Measurements from ENCODE around the gene CATSPERE.

The CATSPERE gene

GRCh38 chr1:244439391-244440032 lies 21.6 kb upstream of the CATSPERE start:
- no peak overlapping the region for H3K4me3 Mint-ChIP-seq
- no peaks in the 10 kb centered on the region for H3K27me3 Mint-ChIP-seq
- peak overlapping the region; percentile 1 for H3K27ac Mint-ChIP-seq
- peaks cover 9% of the 10 kb centered on the region for H3K36me3 Mint-ChIP-seq
- H3K4me1 Mint-ChIP-seq (ENCODE audit: low read depth), result peaks cover 64% of the 10 kb centered on the region
- no peaks in the 10 kb centered on the region for H3K9me3 Mint-ChIP-seq (ENCODE audit: low read depth)

DNA sequence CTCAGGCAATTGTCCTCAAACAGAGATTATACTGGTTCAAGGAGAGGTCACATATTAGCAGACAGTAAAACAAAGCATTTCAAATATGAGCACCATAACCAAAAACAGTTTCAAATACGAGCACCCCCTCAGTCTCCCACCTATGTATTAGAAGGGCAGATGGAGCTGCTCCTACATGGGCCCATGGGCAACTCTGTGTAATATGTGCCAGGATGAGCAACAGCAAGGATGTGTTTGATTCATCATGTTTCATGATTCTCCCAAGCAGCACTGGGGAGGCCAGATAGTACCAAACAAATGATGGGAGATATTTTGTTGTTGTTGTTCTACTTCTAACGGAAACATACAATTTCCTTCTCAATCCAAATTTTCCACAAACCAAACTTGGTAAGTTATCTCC lies 18.2 kb upstream of the CATSPERE start:
- H3K36me3 Mint-ChIP-seq, result peaks cover 2% of the 10 kb centered on the region
- H3K4me1 Mint-ChIP-seq (ENCODE audit: low read depth), result peaks cover 69% of the 10 kb centered on the region
- H3K9me3 Mint-ChIP-seq (ENCODE audit: low read depth), result no peaks in the 10 kb centered on the region
- no peak overlapping the region for H3K27ac Mint-ChIP-seq
- H3K4me3 Mint-ChIP-seq, result no peak overlapping the region
- no peaks in the 10 kb centered on the region for H3K27me3 Mint-ChIP-seq

DNA sequence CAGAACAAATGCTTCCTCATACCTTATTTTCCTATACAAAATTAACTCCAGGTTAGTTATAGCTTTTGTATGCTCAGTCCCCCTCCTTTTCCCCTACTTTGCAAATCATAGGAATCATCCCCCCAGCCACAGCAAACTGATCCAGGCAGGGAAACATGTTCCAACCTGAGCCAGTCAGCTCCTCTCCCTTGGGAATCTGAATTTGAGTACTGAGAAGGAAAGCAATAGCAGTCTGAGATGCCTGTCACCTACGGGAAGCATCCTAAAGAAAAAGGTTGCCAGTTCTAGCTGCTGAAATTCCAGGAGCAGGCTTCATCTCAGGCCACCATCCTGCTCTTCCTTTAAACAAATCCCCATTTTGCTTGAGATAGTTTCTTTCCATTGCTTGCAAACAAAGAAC lies 16.2 kb upstream of the CATSPERE start:
- Mint-ChIP-seq H3K36me3 (peaks cover 9% of the 10 kb centered on the region), H3K27me3 (no peaks in the 10 kb centered on the region), H3K27ac (no peak overlapping the region), H3K4me3 (no peak overlapping the region), H3K4me1 (ENCODE audit: low read depth) (peaks cover 73% of the 10 kb centered on the region), H3K9me3 (ENCODE audit: low read depth) (no peaks in the 10 kb centered on the region)

- Mint-ChIP-seq H3K4me3 (peak overlapping the region; percentile 40), H3K27ac (peak overlapping the region; percentile 83), H3K27me3 (no peaks in the 10 kb centered on the region), H3K9me3 (ENCODE audit: low read depth) (no peaks in the 10 kb centered on the region), H3K4me1 (ENCODE audit: low read depth) (peaks cover 73% of the 10 kb centered on the region), H3K36me3 (peaks cover 11% of the 10 kb centered on the region)
Measured at GRCh38 chr1:244445320-244446181, 15.5 kb upstream of the CATSPERE start.

- Mint-ChIP-seq H3K4me3 (peak overlapping the region; percentile 57), H3K27me3 (no peaks in the 10 kb centered on the region), H3K9me3 (ENCODE audit: low read depth) (no peaks in the 10 kb centered on the region), H3K36me3 (peaks cover 11% of the 10 kb centered on the region), H3K4me1 (ENCODE audit: low read depth) (peaks cover 74% of the 10 kb centered on the region), H3K27ac (peak overlapping the region; percentile 78)
Measured at GRCh38 chr1:244447024-244447423, 14.0 kb upstream of the CATSPERE start.

GRCh38 chr1:244447552-244447951 lies 13.5 kb upstream of the CATSPERE start:
- Mint-ChIP-seq H3K4me1 (ENCODE audit: low read depth) (peaks cover 74% of the 10 kb centered on the region), H3K4me3 (peak overlapping the region; percentile 57), H3K9me3 (ENCODE audit: low read depth) (peaks cover 3% of the 10 kb centered on the region), H3K27me3 (no peaks in the 10 kb centered on the region), H3K27ac (peak overlapping the region; percentile 78), H3K36me3 (peaks cover 13% of the 10 kb centered on the region)

DNA sequence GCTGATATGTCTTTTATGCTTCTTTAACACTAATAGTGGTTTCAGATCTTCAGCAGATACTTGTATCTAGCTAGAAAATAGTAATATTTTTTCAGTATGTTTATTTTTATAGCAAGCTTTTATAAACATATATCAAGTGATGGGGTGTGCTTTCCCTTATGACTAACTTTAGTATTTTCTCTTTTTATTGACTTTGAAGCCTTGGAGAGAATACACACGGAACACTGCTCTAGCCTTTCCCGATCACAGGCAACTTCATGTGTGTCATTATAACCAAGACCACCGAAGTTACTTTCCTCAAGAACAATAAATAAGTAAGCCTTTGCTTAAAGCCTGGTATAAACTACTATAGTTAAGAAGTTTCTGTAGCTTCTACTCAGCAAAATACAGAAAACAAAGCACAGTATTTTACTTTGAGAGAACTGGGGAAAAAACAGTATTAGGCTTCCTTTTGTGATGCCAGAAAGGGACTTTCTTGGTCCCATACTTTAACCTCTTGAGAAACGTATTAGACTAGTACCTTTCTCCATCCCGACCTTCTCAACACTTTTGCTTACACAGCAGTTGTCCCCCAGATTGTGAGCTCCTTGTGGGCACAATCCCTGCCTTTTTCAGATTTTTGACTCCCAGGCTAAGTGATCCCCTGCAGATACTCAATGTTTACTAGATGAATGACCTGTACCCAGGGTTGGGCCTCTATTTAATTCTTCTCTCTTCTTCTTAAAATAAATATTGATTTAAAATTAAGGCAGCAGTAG lies 12.6 kb upstream of the CATSPERE start:
- peaks cover 3% of the 10 kb centered on the region for H3K9me3 Mint-ChIP-seq (ENCODE audit: low read depth)
- H3K36me3 Mint-ChIP-seq, result peaks cover 13% of the 10 kb centered on the region
- no peak overlapping the region for H3K4me3 Mint-ChIP-seq

DNA sequence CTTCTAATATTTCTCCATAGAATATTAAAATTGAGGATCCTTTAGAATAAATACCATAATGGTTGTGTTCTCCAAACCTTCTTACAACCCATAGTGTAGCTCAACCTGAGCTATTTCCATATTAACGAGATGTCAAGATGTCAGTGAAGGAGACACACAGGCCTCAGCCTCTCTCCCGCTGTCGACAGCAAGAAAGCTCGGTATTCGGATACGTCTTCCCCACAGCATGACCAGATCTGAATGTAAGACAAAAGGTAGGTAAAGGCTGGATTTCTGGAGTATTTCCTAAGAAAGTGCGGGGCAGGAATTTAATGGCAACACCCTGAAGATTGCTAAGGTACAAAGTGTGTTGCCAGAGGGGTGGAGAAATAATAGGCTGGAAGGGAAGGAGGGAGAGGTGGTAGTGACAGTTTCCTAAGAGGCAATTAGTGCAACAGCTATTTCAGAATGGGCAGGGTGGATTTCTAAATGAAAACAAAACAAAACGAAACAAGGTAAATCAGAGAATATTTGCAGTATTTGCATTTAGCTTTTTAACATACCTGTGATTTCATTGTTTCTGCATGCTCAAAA lies 11.1 kb upstream of the CATSPERE start:
- H3K9me3 Mint-ChIP-seq (ENCODE audit: low read depth), result peaks cover 3% of the 10 kb centered on the region
- peaks cover 67% of the 10 kb centered on the region for H3K4me1 Mint-ChIP-seq (ENCODE audit: low read depth)
- no peaks in the 10 kb centered on the region for H3K27me3 Mint-ChIP-seq
- peak overlapping the region; percentile 96 for H3K27ac Mint-ChIP-seq
- peaks cover 16% of the 10 kb centered on the region for H3K36me3 Mint-ChIP-seq
- H3K4me3 Mint-ChIP-seq, result peak overlapping the region; percentile 94

More for the DNA sequence above, 12.6 kb upstream of the CATSPERE start:
- Mint-ChIP-seq H3K27ac (peak overlapping the region; percentile 58), H3K27me3 (no peaks in the 10 kb centered on the region), H3K4me1 (ENCODE audit: low read depth) (peaks cover 73% of the 10 kb centered on the region)

GRCh38 chr1:244450597-244451538 lies 10.2 kb upstream of the CATSPERE start:
- Mint-ChIP-seq H3K4me3 (peak overlapping the region; percentile 94), H3K36me3 (peaks cover 16% of the 10 kb centered on the region), H3K9me3 (ENCODE audit: low read depth) (peaks cover 3% of the 10 kb centered on the region), H3K4me1 (ENCODE audit: low read depth) (peaks cover 59% of the 10 kb centered on the region), H3K27me3 (no peaks in the 10 kb centered on the region), H3K27ac (peak overlapping the region; percentile 96)

GRCh38 chr1:244451539-244451950 lies 9.5 kb upstream of the CATSPERE start, which contains the start of gene ADSS2:
Gene ADSS2 (minus strand): TSS chr1:244451909. CDS start chr1:244451817, 92 bp downstream.
- Mint-ChIP-seq H3K27me3 (no peaks in the 10 kb centered on the region), H3K9me3 (ENCODE audit: low read depth) (peaks cover 3% of the 10 kb centered on the region), H3K27ac (peak within 1 kb of the TSS; percentile 96), H3K36me3 (peaks cover 16% of the 10 kb centered on the region), H3K4me1 (ENCODE audit: low read depth) (peaks cover 52% of the 10 kb centered on the region), H3K4me3 (peak within 1 kb of the TSS; percentile 94)

DNA sequence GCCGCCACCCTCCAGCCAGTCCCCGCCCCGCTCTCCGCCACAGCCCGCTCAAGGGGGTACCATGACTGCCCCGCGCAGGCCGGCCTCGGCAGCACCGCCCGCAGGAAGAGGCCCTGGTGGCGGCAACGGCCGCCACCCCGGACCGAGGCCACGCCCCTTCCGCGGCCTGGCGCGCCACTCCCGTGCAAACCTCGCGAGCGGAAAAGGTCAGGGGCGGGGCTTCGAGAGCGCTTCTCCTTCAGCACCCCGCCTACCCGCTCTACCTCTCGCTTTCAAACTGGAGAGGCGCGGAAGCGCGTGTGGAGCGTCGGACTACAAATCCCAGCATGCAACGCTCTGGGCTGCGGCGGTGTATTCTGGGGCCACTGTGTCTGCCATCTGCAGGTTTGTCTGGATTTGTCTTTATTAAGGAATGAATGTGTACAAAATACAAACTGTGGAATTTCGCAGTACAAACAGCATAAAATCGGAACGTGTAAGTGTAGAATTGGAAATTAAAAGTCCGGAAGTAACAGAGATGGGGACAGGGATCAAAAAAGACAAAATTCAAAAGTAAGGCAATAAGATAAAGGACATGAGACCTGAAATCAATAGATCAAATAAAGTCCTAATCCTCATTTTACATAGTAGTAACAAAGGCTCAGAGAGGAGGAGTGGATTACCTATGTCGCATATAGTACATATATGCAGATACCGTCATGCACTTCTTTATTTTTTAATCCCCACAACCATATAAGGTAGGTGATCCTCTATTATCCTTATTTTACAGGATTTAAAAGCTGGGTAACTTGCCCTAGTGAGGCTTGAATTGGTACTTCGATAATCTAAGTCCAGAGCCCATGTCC lies 8.9 kb upstream of the CATSPERE start:
- Mint-ChIP-seq H3K9me3 (ENCODE audit: low read depth) (peaks cover 3% of the 10 kb centered on the region), H3K27ac (peak overlapping the region; percentile 87), H3K27me3 (no peaks in the 10 kb centered on the region), H3K4me1 (ENCODE audit: low read depth) (peaks cover 47% of the 10 kb centered on the region), H3K4me3 (peak overlapping the region; percentile 94), H3K36me3 (peaks cover 15% of the 10 kb centered on the region)

- H3K4me3 Mint-ChIP-seq, result no peak overlapping the region
- peaks cover 31% of the 10 kb centered on the region for H3K4me1 Mint-ChIP-seq (ENCODE audit: low read depth)
- H3K36me3 Mint-ChIP-seq, result peaks cover 11% of the 10 kb centered on the region
- no peak overlapping the region for H3K27ac Mint-ChIP-seq
- H3K27me3 Mint-ChIP-seq, result no peaks in the 10 kb centered on the region
- H3K9me3 Mint-ChIP-seq (ENCODE audit: low read depth), result peaks cover 3% of the 10 kb centered on the region
Measured at GRCh38 chr1:244454412-244454811, 6.7 kb upstream of the CATSPERE start.

DNA sequence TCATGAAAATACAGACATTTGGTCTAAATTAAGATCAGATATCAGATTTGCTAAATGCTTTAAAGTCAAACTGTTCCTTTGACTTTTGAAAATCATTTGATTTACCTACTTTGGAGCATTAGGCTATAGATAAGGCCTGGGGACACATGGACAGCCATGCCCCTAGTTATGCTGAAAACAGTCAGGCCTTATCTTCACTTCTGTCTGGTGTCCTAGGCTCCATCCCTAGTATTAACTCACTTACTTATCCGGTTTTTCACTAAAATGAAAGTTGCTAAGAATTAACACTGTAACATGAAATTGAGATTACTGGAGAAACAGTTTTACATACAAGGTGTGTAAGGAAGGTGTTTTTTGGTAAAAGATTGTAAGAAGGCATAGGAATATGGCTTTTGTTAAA lies 4.5 kb upstream of the CATSPERE start:
- Mint-ChIP-seq H3K27ac (no peak overlapping the region), H3K4me3 (no peak overlapping the region), H3K9me3 (ENCODE audit: low read depth) (peaks cover 7% of the 10 kb centered on the region), H3K4me1 (ENCODE audit: low read depth) (peaks cover 28% of the 10 kb centered on the region), H3K27me3 (no peaks in the 10 kb centered on the region), H3K36me3 (peaks cover 11% of the 10 kb centered on the region)

Measured in activated naive CD8-positive, alpha-beta T cell (primary cell).